Transverse colon (tissue), 4 donors: Measurements from ENCODE around the gene CDK15.

Experiments
- POLR2A ChIP-seq: fragments of 450-650 bp; IDR thresholded peaks from one replicate; pipeline ENCODE4 v1.6.1; 2016; ENCODE audit warnings: antibody characterized with exemption, mild to moderate bottlenecking, moderate library complexity
- POLR2AphosphoS5 ChIP-seq, 3 donors: sonication (generic); formaldehyde crosslinking; IDR thresholded peaks; one replicate each; pipeline ENCODE4 v1.6.1; 2016; ENCODE audit warnings: antibody characterized with exemption in 3 of 3
- TF ChIP-seq, protein P1 (sequence below), 5 experiments: fragments of 200-600 bp in 3 of 5; fragments of 450-650 bp in 2 of 5; sonication (generic) in 3 of 5; IDR thresholded peaks; 1 replicate in 2 of 5; 2 replicates in 3 of 5; pipeline ENCODE4 v1.5.1; 2016 to 2017; ENCODE audit warnings: antibody characterized with exemption in 5 of 5, inconsistent platforms in 3 of 5, mild to moderate bottlenecking in 2 of 5, moderate library complexity in 1 of 5

DNA sequence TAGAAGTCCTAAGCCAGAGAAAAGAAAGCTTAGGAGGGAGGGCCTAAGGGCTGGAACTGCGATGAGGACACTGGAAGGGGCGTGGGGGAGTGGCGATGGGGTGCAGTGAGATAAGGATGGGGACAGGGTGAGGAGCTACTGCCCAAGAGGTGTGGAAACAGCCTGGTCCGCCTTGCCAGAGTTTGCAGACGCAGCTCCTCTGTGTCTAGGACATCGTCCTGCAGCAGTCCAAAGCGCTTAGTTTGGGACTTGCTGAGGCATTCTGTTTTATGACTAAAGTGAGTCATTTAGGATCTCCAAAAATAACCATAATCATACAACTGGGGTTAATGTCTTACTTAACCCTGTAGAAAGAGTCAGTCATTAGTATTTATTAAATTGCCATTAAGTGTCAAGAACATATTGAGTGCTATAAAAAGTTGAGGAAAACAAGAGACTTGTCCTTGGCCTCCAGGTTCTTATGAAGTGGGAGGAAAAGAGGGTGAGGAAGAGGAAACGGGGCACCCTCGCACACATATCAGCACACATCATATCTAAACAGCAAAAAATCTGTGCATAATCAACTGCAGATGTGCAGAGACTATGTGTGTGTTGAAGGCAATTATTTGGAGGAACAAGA lies 74.8 kb downstream of the CDK15 start:
- TF ChIP-seq, protein P1, sequence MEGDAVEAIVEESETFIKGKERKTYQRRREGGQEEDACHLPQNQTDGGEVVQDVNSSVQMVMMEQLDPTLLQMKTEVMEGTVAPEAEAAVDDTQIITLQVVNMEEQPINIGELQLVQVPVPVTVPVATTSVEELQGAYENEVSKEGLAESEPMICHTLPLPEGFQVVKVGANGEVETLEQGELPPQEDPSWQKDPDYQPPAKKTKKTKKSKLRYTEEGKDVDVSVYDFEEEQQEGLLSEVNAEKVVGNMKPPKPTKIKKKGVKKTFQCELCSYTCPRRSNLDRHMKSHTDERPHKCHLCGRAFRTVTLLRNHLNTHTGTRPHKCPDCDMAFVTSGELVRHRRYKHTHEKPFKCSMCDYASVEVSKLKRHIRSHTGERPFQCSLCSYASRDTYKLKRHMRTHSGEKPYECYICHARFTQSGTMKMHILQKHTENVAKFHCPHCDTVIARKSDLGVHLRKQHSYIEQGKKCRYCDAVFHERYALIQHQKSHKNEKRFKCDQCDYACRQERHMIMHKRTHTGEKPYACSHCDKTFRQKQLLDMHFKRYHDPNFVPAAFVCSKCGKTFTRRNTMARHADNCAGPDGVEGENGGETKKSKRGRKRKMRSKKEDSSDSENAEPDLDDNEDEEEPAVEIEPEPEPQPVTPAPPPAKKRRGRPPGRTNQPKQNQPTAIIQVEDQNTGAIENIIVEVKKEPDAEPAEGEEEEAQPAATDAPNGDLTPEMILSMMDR (IDR thresholded peaks at IDR 0.05) = no peak
- TF ChIP-seq POLR2A (no peak), POLR2AphosphoS5 (IDR thresholded peaks at IDR 0.05) (no peak)
